Keratinocyte (primary cell): ENCODE data around the gene SNW1. TPM values are rescaled to one million over a fixed set of nuclear protein-coding genes. Genes with fewer than 3 reads are reported as not detected.

ENCODE experiments used
- DNase-seq: peaks from one replicate; pipeline ENCODE4 v3.0.0-alpha.2; 2011; ENCODE audit warnings: low read depth, missing footprints, low spot score
- FAIRE-seq: peaks from 2 replicates; lab custom pipeline; 2011; peaks lifted over from hg19 to GRCh38; lab: Jason Lieb, UNC
- H2AFZ ChIP-seq: 2 replicates; pipeline ENCODE4 v1.6.0; 2012; ENCODE audit warnings: low read length, control low read depth, inconsistent platforms; ENCODE audit not compliant: control insufficient read depth
- H3K27ac ChIP-seq: 2 replicates; pipeline ENCODE4 v1.5.1; 2011; ENCODE audit warnings: low read length; ENCODE audit not compliant: control insufficient read depth, insufficient read depth
- H3K27me3 ChIP-seq: 3 replicates; pipeline ENCODE4 v1.6.0; 2011; ENCODE audit warnings: low read length; ENCODE audit not compliant: control insufficient read depth, insufficient read depth; ENCODE audit errors: extremely low read depth
- H3K36me3 ChIP-seq, 2 experiments: 2 replicates in 1 of 2; 3 replicates in 1 of 2; pipeline ENCODE4 v1.5.1; 2011; ENCODE audit warnings: low read length in 2 of 2, mild to moderate bottlenecking in 1 of 2; ENCODE audit not compliant: control insufficient read depth in 2 of 2, insufficient read depth in 2 of 2; ENCODE audit errors: extremely low read depth in 1 of 2
- H3K4me1 ChIP-seq: 3 replicates; pipeline ENCODE4 v1.5.1; 2011; ENCODE audit warnings: low read length; ENCODE audit not compliant: control insufficient read depth, insufficient read depth; ENCODE audit errors: extremely low read depth
- H3K4me2 ChIP-seq: 3 replicates; pipeline ENCODE4 v1.6.0; 2011; ENCODE audit warnings: low read depth, low read length; ENCODE audit not compliant: control insufficient read depth, insufficient read depth; ENCODE audit errors: extremely low read depth
- H3K4me3 ChIP-seq, 3 experiments: fragments of 200-600 bp in 1 of 3; sonication (generic) in 1 of 3; 2 replicates in 2 of 3; 3 replicates in 1 of 3; pipeline ENCODE4 v1.5.1; 2011 to 2016; ENCODE audit warnings: low read length in 3 of 3, mild to moderate bottlenecking in 3 of 3, control low read depth in 2 of 3, inconsistent platforms in 1 of 3, low read depth in 1 of 3, mixed read lengths in 1 of 3, mixed run types in 1 of 3, moderate library complexity in 1 of 3; ENCODE audit not compliant: control insufficient read depth in 2 of 3, insufficient read depth in 2 of 3; ENCODE audit errors: extremely low read depth in 1 of 3
- H3K79me2 ChIP-seq: 2 replicates; pipeline ENCODE4 v1.6.0; 2012; ENCODE audit warnings: low read length; ENCODE audit not compliant: control insufficient read depth, insufficient read depth
- H3K9ac ChIP-seq: 3 replicates; pipeline ENCODE4 v1.6.0; 2011; ENCODE audit warnings: low read length; ENCODE audit not compliant: control insufficient read depth, insufficient read depth; ENCODE audit errors: extremely low read depth
- H3K9me1 ChIP-seq: 3 replicates; pipeline ENCODE4 v1.6.0; 2011; ENCODE audit warnings: low read length; ENCODE audit not compliant: control insufficient read depth, insufficient read depth; ENCODE audit errors: extremely low read depth
- H3K9me3 ChIP-seq: 2 replicates; pipeline ENCODE4 v1.5.1; 2012; ENCODE audit warnings: low read depth, low read length; ENCODE audit not compliant: control insufficient read depth
- H4K20me1 ChIP-seq: 3 replicates; pipeline ENCODE4 v1.6.0; 2011; ENCODE audit warnings: low read length; ENCODE audit not compliant: control insufficient read depth, insufficient read depth; ENCODE audit errors: extremely low read depth
- CTCF ChIP-seq, 3 experiments: IDR thresholded peaks in 1 of 3; conservative IDR thresholded peaks in 1 of 3; optimal IDR thresholded peaks in 1 of 3; 2 replicates in 2 of 3; 3 replicates in 1 of 3; pipeline versions ENCODE3 to v1.5.1; 2011; ENCODE audit warnings: low read length in 3 of 3, mild to moderate bottlenecking in 3 of 3, moderate library complexity in 2 of 3, control low read depth in 1 of 3, inconsistent platforms in 1 of 3; ENCODE audit not compliant: insufficient read depth in 2 of 3; ENCODE audit errors: extremely low read depth in 1 of 3
- EZH2 ChIP-seq: IDR thresholded peaks from one replicate; pipeline ENCODE4 v1.6.1; 2012; ENCODE audit warnings: inconsistent platforms, mild to moderate bottlenecking, low read length, moderate library complexity
- dilution Hi-C: fragments of 300-500 bp; cut with MboI; formaldehyde crosslinking; loops from one replicate; pipeline ENCODE4 v1.7.0; 2020; ENCODE audit warnings: low sequenced_read_pairs; ENCODE audit not compliant: extremely low pct_ligation_motif_present
- polyA plus RNA-seq, 5 experiments: library from polyadenylated mRNA; depleted of rRNA in 3 of 5; stranded (reverse) in 3 of 5; stranded (forward) in 1 of 5; unstranded in 1 of 5; fragments of >200 nt; gene quantifications; 1 replicate in 1 of 5; 2 replicates in 3 of 5; 3 replicates in 1 of 5; pipeline versions ENCODE4 v1.2.1 to v1.2.3, GENCODE V29; 2011 to 2012; ENCODE audit warnings: missing spikeins in 2 of 5, low read depth in 1 of 5, low replicate concordance in 1 of 5

The SNW1 gene
- polyA plus RNA-seq, 1 donor (not counting 4 experiments of a cell fraction or from before 2014, with no cell fraction given): 52.5 TPM

- Histone ChIP-seq H4K20me1 (no peaks in the 10 kb centered on the region), H3K36me3 (no peaks in the 10 kb centered on the region), H3K9ac (no peak overlapping the region), H3K4me3 (no peak overlapping the region), H3K4me1 (peaks cover 14% of the 10 kb centered on the region), H3K27ac (no peak overlapping the region), H3K9me3 (no peaks in the 10 kb centered on the region), H3K79me2 (peaks cover 19% of the 10 kb centered on the region), H3K9me1 (no peaks in the 10 kb centered on the region), H2AFZ (no peak overlapping the region), H3K4me2 (no peak overlapping the region), H3K27me3 (no peaks in the 10 kb centered on the region)
- DNase-seq (no peak), FAIRE-seq (no peak)
- TF ChIP-seq CTCF (optimal IDR thresholded peaks at IDR 0.05 in 1 of 3, IDR thresholded peaks at IDR 0.05 in 1 of 3, conservative IDR thresholded peaks at IDR 0.05 in 1 of 3; ENCODE audit: extremely low read depth in 1 of 3, insufficient read depth in 2 of 3, low read length in 3 of 3): no peak
- TF ChIP-seq EZH2: no peak
- dilution Hi-C loops: no loop called here
Measured at GRCh38 chr14:77763978-77764377, 3.0 kb upstream of the SNW1 start.

GRCh38 chr14:77763316-77763715 is 2.4 kb upstream of the SNW1 start:
- no peak overlapping the region for H3K27ac ChIP-seq
- no peaks in the 10 kb centered on the region for H3K9me1 ChIP-seq
- dilution Hi-C loops: no loop called here
- H2AFZ ChIP-seq: no peak overlapping the region
- DNase-seq: no peak
- peaks cover 14% of the 10 kb centered on the region for H3K4me1 ChIP-seq
- TF ChIP-seq CTCF (optimal IDR thresholded peaks at IDR 0.05 in 1 of 3, IDR thresholded peaks at IDR 0.05 in 1 of 3, conservative IDR thresholded peaks at IDR 0.05 in 1 of 3; ENCODE audit: extremely low read depth in 1 of 3, insufficient read depth in 2 of 3, low read length in 3 of 3) (no peak), EZH2 (no peak)
- no peak overlapping the region for H3K4me2 ChIP-seq
- H3K9ac ChIP-seq: no peak overlapping the region
- no peak overlapping the region for H3K4me3 ChIP-seq
- H3K36me3 ChIP-seq: peaks cover 0 to 4% of the 10 kb centered on the region in 2 experiments
- H3K79me2 ChIP-seq: peaks cover 26% of the 10 kb centered on the region
- no peak for FAIRE-seq
- no peaks in the 10 kb centered on the region for H3K27me3 ChIP-seq
- no peaks in the 10 kb centered on the region for H3K9me3 ChIP-seq
- no peaks in the 10 kb centered on the region for H4K20me1 ChIP-seq
